Upper lobe of left lung (tissue), 4 donors: Measurements from ENCODE around the gene CALN1.

Source experiments
- CTCF ChIP-seq, 6 experiments: fragments of 450-650 bp in 4 of 6; fragments of 200-600 bp in 2 of 6; sonication (generic) in 2 of 6; IDR thresholded peaks; one replicate each; pipeline ENCODE4 v1.5.1; 2016 to 2019; ENCODE audit warnings: antibody characterized with exemption in 6 of 6
- EP300 ChIP-seq, 4 donors: sonication (generic); formaldehyde crosslinking; IDR thresholded peaks; one replicate each; pipeline ENCODE4 v1.5.1; 2017; ENCODE audit warnings: antibody characterized with exemption in 4 of 4, control low read depth in 2 of 4
- POLR2A ChIP-seq, 4 donors: fragments of 450-650 bp; IDR thresholded peaks; one replicate each; pipeline ENCODE4 v1.5.1; 2016 to 2017; ENCODE audit warnings: antibody characterized with exemption in 4 of 4, mild to moderate bottlenecking in 2 of 4
- POLR2AphosphoS5 ChIP-seq, 2 donors: sonication (generic); formaldehyde crosslinking; IDR thresholded peaks; one replicate each; pipeline ENCODE4 v1.5.1; 2017; ENCODE audit warnings: antibody characterized with exemption in 2 of 2

GRCh38 chr7:72064916-72065315 lies 347.2 kb downstream of the CALN1 start:
- TF ChIP-seq EP300 (IDR thresholded peaks at IDR 0.05): no peak
- no peak for TF ChIP-seq CTCF (IDR thresholded peaks at IDR 0.05)
- no peak for TF ChIP-seq POLR2AphosphoS5 (IDR thresholded peaks at IDR 0.05)
- no peak for TF ChIP-seq POLR2A (IDR thresholded peaks at IDR 0.05)
